ENCODE measurements around the gene POLD4. TPM values are rescaled to one million over a fixed set of nuclear protein-coding genes. Genes with fewer than 3 reads are reported as not detected.
A peak's percentile ranks its signal among the peaks of the same experiment; 100 is the strongest.

Gene POLD4
- total and polyA plus RNA-seq, 2 of the 13 experiments (the other 11 are each of a cell fraction or from before 2014, with no cell fraction given): 10.5 to 27.4 TPM

DNA sequence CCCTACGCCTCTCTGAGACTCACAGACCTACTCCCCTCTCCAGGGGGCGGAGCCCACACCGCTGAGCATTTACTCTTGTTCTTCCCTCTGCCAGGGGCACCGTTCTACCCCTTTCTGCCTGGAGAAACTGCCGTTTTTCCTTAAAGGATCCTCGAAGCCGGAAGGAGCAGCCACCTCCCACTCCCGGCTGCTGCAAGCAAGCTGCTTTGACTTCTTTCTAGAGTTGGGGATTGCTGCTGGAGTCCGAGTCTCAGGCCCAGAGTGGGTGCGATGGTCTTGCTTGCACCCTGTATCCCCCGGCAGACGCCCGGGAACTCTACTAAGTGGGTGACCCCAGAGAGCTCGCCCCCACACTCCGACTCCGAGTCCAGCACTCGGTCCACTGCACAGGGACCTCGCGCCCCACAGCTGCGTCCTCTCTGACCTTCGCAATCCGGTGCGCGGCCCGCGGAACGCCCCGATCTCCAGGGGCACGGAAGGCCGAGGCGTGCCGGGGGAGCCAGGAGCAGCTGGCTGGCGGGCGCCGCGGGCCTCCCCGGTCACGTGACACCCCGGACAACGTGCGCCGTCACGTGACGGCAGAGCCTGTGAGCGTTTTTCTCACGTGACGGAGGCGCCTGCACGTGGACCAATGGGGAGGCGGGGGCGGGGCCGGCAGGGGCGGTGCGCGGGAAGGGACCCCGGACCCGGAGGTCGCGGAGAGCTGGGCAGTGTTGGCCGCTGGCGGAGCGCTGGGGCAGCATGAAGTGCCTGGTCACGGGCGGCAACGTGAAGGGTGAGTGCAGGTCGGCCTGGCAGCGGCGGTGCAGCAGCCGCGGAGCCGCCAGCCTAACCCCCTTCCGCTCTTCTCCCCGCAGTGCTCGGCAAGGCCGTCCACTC lies 38.2 kb upstream of the POLD4 start, which contains the start of gene RAD9A (continued):
- TF ChIP-seq, protein P1, sequence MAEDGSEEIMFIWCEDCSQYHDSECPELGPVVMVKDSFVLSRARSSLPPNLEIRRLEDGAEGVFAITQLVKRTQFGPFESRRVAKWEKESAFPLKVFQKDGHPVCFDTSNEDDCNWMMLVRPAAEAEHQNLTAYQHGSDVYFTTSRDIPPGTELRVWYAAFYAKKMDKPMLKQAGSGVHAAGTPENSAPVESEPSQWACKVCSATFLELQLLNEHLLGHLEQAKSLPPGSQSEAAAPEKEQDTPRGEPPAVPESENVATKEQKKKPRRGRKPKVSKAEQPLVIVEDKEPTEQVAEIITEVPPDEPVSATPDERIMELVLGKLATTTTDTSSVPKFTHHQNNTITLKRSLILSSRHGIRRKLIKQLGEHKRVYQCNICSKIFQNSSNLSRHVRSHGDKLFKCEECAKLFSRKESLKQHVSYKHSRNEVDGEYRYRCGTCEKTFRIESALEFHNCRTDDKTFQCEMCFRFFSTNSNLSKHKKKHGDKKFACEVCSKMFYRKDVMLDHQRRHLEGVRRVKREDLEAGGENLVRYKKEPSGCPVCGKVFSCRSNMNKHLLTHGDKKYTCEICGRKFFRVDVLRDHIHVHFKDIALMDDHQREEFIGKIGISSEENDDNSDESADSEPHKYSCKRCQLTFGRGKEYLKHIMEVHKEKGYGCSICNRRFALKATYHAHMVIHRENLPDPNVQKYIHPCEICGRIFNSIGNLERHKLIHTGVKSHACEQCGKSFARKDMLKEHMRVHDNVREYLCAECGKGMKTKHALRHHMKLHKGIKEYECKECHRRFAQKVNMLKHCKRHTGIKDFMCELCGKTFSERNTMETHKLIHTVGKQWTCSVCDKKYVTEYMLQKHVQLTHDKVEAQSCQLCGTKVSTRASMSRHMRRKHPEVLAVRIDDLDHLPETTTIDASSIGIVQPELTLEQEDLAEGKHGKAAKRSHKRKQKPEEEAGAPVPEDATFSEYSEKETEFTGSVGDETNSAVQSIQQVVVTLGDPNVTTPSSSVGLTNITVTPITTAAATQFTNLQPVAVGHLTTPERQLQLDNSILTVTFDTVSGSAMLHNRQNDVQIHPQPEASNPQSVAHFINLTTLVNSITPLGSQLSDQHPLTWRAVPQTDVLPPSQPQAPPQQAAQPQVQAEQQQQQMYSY (CRISPR knock-in tag; IDR thresholded peaks at IDR 0.05): no peak
- TF ChIP-seq AGO2 (optimal IDR thresholded peaks at IDR 0.05; ENCODE audit: low read depth, low read length): no peak
- peak; percentile 65 for TF ChIP-seq PHF5A (CRISPR knock-in tag; IDR thresholded peaks at IDR 0.05; ENCODE audit: low read depth, unreplicated experiment)
- TF ChIP-seq, protein P2, sequence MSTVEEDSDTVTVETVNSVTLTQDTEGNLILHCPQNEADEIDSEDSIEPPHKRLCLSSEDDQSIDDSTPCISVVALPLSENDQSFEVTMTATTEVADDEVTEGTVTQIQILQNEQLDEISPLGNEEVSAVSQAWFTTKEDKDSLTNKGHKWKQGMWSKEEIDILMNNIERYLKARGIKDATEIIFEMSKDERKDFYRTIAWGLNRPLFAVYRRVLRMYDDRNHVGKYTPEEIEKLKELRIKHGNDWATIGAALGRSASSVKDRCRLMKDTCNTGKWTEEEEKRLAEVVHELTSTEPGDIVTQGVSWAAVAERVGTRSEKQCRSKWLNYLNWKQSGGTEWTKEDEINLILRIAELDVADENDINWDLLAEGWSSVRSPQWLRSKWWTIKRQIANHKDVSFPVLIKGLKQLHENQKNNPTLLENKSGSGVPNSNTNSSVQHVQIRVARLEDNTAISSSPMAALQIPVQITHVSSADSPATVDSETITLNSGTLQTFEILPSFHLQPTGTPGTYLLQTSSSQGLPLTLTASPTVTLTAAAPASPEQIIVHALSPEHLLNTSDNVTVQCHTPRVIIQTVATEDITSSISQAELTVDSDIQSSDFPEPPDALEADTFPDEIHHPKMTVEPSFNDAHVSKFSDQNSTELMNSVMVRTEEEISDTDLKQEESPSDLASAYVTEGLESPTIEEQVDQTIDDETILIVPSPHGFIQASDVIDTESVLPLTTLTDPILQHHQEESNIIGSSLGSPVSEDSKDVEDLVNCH (CRISPR knock-in tag; IDR thresholded peaks at IDR 0.05): no peak
- TF ChIP-seq KLF11 (CRISPR knock-in tag; IDR thresholded peaks at IDR 0.05): no peak
- peak; percentile 76; the same call in 1 of the 2 replicates for TF ChIP-seq KLF6 (CRISPR knock-in tag; IDR thresholded peaks at IDR 0.05)
- peak; percentile 23; the same call in 1 of the 2 replicates for TF ChIP-seq KLF15 (CRISPR knock-in tag; IDR thresholded peaks at IDR 0.05; ENCODE audit: borderline replicate concordance)
- peak; percentile 51; the same call in 1 of the 2 replicates for TF ChIP-seq ZNF780A (CRISPR knock-in tag; IDR thresholded peaks at IDR 0.05)
- TF ChIP-seq, protein P3, sequence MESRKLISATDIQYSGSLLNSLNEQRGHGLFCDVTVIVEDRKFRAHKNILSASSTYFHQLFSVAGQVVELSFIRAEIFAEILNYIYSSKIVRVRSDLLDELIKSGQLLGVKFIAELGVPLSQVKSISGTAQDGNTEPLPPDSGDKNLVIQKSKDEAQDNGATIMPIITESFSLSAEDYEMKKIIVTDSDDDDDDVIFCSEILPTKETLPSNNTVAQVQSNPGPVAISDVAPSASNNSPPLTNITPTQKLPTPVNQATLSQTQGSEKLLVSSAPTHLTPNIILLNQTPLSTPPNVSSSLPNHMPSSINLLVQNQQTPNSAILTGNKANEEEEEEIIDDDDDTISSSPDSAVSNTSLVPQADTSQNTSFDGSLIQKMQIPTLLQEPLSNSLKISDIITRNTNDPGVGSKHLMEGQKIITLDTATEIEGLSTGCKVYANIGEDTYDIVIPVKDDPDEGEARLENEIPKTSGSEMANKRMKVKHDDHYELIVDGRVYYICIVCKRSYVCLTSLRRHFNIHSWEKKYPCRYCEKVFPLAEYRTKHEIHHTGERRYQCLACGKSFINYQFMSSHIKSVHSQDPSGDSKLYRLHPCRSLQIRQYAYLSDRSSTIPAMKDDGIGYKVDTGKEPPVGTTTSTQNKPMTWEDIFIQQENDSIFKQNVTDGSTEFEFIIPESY (CRISPR knock-in tag; IDR thresholded peaks at IDR 0.05): peak; percentile 61; the same call in 1 of the 2 replicates
- no peak for TF ChIP-seq HHEX (CRISPR knock-in tag; IDR thresholded peaks at IDR 0.05)
- peak; percentile 86 for TF ChIP-seq KMT2A (CRISPR knock-in tag; IDR thresholded peaks at IDR 0.05)
- TF ChIP-seq EEA1 (CRISPR knock-in tag; IDR thresholded peaks at IDR 0.05; ENCODE audit: borderline replicate concordance): no peak
- TF ChIP-seq, protein P4, sequence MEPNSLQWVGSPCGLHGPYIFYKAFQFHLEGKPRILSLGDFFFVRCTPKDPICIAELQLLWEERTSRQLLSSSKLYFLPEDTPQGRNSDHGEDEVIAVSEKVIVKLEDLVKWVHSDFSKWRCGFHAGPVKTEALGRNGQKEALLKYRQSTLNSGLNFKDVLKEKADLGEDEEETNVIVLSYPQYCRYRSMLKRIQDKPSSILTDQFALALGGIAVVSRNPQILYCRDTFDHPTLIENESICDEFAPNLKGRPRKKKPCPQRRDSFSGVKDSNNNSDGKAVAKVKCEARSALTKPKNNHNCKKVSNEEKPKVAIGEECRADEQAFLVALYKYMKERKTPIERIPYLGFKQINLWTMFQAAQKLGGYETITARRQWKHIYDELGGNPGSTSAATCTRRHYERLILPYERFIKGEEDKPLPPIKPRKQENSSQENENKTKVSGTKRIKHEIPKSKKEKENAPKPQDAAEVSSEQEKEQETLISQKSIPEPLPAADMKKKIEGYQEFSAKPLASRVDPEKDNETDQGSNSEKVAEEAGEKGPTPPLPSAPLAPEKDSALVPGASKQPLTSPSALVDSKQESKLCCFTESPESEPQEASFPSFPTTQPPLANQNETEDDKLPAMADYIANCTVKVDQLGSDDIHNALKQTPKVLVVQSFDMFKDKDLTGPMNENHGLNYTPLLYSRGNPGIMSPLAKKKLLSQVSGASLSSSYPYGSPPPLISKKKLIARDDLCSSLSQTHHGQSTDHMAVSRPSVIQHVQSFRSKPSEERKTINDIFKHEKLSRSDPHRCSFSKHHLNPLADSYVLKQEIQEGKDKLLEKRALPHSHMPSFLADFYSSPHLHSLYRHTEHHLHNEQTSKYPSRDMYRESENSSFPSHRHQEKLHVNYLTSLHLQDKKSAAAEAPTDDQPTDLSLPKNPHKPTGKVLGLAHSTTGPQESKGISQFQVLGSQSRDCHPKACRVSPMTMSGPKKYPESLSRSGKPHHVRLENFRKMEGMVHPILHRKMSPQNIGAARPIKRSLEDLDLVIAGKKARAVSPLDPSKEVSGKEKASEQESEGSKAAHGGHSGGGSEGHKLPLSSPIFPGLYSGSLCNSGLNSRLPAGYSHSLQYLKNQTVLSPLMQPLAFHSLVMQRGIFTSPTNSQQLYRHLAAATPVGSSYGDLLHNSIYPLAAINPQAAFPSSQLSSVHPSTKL (CRISPR knock-in tag; IDR thresholded peaks at IDR 0.05): peak; percentile 70
- TF ChIP-seq ZNF354B (CRISPR knock-in tag; IDR thresholded peaks at IDR 0.05): no peak
- peak; percentile 68 for TF ChIP-seq ZNF761 (CRISPR knock-in tag; conservative IDR thresholded peaks at IDR 0.05)
- no peak for TF ChIP-seq NONO (IDR thresholded peaks at IDR 0.05)
- peak; percentile 96 for TF ChIP-seq NONO (CRISPR knock-in tag; conservative IDR thresholded peaks at IDR 0.05)
